ENCODE results near the gene OR13J1. TPM values are rescaled to one million over a fixed set of nuclear protein-coding genes. Genes with fewer than 3 reads are reported as not detected.
"Not testable (repeated sequence)": the region's sequence is repeated elsewhere in the genome, so short reads cannot be mapped to it uniquely, and the experiment has no call there.

The OR13J1 gene, protein sequence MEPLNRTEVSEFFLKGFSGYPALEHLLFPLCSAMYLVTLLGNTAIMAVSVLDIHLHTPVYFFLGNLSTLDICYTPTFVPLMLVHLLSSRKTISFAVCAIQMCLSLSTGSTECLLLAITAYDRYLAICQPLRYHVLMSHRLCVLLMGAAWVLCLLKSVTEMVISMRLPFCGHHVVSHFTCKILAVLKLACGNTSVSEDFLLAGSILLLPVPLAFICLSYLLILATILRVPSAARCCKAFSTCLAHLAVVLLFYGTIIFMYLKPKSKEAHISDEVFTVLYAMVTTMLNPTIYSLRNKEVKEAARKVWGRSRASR
- not detected in 2 replicates for total RNA-seq (2014; rRNA removed; shearing (Covaris generic))

DNA sequence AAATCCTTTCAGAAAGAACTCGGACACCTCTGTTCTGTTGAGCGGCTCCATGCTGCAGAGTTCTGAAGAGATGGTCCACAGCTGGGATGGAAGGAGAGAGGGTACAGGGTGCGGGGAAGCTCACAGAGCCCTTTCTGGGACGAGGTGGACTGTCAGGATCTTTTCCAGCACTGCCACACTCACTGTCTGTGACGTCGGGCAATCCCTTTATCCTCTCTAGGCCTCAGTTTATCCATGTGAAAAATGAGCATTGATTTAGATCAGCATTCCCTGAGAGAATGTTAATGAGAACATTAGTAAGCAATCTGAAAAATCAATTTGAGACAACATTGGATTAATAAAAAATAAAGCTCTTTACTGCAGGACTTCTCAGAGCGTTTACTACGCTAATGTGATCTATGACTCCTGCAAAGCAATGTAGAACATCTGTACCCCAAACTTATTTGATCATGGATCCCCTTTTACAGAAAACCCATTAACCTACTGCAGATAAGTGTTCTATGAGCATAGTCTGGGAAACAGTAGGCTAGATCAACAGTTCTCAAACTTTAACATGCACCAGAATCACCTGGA is at the start of gene OR13J1:
OR13J1 (minus strand) TSS at position 51 of the 573 bp plus-strand sequence; CDS start at position 51, 0 bp downstream.
- in situ Hi-C loops (cut with HindIII; ENCODE audit: low sequenced_read_pairs): no loop called here

DNA sequence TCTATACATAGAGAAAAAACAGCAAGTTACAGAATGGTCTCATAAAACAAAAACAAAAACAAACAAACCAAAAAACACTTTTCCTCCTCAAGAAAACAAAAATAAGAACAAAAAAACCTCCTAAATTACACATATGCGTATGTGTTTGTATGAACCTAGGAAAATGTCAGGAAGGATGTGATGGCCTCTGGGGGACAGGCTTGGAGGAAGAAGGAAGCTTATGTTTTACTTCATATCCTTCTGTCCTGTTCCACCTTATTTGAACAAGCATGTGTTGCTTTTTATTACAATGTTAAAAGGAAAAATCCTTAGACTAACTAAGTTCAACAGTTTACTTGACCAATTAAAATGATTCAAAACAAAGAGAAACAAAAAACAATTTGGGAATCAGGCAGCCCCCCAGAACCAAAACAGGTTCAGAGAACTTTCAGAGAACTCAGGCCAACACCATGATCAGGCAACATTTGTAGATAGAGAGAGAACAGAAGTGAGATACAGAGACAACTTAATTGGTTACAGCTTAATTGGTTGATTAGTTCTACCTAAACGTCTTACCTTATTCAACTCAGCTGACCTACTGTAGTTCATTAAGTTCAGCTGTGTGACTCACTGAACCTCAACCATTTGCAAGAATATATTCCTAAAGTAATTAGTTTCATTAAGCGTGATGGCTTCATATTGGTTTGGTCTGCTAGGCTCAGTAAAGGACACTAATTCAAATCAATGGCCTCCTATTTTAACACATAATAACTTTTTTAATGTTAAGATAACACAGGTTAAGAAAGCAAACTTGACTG is 49.2 kb upstream of the OR13J1 start:
- in situ Hi-C loops (cut with HindIII; ENCODE audit: low sequenced_read_pairs): no loop called here

More for the DNA sequence above, at the start of gene OR13J1:
- no peak for DNase-seq (ENCODE audit: low spot score)

DNA sequence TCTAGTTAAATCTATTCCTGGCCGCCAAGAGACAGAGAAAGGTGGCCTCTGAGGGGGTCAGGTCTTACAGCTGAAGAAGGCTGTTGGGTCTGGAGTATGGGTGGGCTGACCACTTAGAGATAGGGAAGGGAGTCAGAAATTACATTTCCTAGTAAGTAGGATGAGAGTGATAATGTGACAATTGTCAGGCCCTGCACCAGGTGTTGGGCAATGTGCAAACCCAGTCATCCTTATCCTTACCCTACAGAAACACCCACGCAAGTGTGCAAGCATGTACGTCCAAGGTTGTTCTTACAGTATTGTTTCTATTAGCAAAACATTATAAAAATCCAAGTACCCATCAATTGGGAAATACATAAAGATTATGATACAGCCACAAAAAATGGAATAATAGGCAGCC is 48.6 kb upstream of the OR13J1 start:
- no peak for DNase-seq (ENCODE audit: low spot score)
- in situ Hi-C loops (cut with HindIII; ENCODE audit: low sequenced_read_pairs): no loop called here

More for the DNA sequence above, 49.2 kb upstream of the OR13J1 start:
- DNase-seq (ENCODE audit: low spot score): no peak

DNA sequence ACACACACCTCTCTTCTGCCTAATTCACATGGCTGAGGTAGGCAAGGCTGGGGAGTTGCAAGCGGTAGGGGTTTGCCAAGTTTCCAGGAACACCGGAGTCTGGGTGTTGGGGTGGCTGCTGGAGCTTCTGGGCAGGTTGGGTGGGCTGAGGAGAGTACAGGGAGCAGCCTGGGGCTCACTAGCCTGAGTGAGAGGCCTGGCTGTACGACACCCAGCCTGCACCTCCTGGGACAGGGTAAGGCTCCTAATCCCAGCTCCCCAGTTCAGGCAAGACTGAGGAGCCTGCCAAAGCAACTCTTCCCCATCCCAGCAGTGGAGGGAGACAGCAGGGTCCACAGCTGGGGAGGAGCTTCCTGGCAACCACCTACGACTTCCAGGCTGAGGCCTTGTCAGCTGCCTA is 47.1 kb upstream of the OR13J1 start:
- no peak for DNase-seq (ENCODE audit: low spot score)
- in situ Hi-C loops (cut with HindIII; ENCODE audit: low sequenced_read_pairs): no loop called here

DNA sequence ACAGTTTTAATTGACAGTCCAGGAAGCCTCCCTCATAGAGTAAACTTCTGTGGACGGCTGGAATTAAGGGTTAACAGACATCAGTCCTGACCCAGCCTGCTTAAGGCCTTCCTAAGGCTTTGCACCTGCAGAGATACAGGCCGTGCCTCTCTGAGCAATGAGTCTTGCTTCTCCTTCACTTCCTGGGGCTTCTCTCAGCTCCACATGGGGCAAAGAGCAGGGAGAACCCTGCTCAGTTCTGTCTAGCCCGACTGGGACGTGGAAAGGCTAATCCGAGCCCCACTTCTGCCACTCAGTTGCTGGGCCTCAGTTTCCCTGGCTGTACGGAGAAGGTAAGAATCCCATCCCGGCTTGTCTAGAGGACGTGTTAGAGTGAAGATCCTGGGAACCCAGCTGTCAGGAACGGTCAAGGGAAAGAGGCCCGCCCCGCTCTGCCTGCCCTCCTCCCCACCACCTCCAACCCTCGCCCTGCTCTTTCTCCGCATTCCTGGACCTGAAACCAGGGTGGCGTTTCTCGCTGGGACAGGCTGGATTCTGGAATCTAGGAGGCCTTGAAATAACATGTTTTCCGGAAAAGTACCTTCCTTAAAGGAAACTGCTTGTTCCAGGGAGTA is 45.6 kb upstream of the OR13J1 start:
- no peak for DNase-seq (ENCODE audit: low spot score)
- in situ Hi-C loops (cut with HindIII; ENCODE audit: low sequenced_read_pairs): no loop called here

DNA sequence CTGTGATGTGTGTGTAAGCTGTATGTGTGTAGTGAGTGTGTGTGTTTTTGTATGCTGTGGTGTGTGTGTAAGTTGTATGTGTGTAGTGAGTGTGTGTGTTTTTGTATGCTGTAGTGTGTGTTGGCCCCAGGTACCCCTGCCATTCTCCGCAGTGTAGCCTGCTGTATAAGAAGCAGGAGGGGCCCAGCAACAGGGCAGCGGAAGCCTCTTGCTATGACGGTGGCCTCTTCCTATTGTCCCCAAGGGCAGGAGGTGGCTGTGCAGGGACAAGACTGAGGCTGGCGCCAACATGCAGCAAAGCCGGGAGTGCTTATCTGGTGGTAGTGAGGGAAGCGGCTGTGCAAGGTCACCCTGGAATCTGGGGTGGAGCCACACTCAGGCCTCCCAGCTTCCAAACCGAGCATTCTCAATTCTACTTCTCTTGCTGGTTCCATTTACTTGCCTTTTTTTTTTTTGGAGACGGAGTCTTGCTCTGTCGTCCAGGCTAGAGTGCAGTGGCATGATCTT is 44.2 kb upstream of the OR13J1 start:
- DNase-seq (ENCODE audit: low spot score): peak; percentile 30
- in situ Hi-C loops (cut with HindIII; ENCODE audit: low sequenced_read_pairs): no loop called here

DNA sequence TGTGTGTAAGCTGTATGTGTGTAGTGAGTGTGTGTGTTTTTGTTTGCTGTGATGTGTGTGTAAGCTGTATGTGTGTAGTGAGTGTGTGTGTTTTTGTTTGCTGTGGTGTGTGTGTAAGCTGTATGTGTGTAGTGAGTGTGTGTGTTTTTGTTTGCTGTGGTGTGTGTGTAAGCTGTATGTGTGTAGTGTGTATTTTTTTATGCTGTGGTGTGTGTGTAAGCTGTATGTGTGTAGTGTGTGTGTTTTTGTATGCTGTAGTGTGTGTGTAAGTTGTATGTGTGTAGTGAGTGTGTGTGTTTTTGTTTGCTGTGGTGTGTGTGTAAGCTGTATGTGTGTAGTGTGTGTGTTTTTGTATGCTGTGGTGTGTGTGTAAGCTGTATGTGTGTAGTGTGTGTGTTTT is 43.2 kb upstream of the OR13J1 start:
- in situ Hi-C loops (cut with HindIII; ENCODE audit: low sequenced_read_pairs); DNase-seq (ENCODE audit: low spot score): not testable (repeated sequence)

DNA sequence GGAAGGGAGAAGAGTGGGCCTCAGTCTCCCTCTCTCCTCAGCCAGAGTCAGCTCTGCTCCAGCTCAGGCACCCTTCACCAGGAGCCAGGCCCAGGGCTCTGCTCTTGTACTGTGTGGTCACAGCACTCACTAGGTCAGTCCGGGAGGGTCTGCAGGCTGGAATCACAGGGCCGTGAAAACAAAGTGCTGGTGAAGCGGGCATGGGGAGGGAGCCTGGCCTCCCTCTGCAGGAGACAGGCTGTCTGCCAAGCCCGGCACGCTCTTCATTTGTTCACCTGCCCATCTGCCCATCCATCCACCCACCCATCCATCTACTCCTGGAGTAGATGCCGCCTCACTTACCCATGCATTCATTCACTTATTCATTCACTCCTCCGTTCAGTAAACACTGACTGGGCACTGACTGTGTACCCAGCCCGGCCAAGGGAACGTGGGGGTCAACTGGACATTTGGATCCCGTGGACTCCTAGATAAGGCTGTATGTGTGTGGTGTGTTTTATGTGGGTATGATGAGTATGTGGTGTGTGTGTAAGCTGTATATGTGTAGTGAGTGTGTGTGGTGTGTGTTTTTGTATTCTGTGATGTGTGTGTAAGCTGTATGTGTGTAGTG is 42.7 kb upstream of the OR13J1 start:
- in situ Hi-C loops (cut with HindIII; ENCODE audit: low sequenced_read_pairs): no loop called here
- DNase-seq (ENCODE audit: low spot score): peak; percentile 40

DNA sequence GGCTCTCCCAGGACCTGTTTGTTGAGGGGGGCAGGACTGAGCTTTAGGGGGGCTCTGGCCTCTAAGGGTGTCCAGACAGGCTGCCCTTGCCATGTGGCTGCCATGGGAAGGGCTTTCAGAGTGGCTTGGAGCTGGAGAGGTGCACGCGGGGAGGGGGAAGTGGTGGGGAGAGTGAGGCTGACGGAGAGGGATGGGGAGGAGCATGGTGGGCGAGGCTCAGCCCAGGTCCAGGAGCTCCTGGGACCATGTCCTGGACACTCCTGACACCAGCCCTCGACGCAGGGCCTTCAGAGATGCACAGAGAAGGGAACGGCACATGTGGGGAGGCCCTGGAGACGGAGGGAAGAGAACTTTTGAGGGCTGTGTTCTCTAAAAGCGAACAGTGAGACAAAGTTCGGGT is 41.5 kb upstream of the OR13J1 start:
- in situ Hi-C loops (cut with HindIII; ENCODE audit: low sequenced_read_pairs): no loop called here
- DNase-seq (ENCODE audit: low spot score): no peak

DNA sequence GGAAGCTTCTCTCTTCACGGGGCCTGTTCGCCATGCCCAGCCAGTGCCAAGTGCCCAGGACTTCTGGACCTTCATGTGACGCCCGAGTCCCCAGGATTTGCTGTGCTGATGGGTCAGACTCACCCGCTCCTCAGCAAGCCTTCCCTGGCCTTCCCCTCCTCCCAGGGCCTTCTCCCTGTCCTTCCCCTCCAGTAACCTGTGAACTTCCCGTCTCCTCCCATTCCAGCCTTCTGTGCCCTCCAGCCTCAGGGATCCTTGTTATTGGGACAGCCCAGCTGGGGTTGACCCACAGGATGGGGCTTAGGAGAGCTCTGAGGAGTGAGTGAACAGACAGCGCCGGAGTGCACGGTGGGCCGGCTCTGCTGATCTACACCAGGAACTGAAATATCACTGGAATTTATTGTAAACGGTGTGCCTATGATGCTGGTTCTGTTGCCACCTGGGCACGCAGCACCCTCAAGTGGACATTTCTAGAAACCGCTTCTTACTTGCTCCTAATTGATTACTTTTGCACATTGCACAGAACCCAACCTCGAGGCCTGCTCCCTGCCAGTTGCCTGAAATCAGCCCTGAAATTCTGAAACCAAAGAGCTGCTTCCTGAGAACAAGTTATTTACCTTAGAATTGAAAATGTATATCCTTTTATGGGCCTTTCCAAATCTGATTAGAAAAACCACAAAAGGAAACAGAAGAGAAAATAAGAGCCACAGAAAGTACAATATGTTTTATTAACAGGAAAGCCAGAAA is 40.6 kb upstream of the OR13J1 start:
- in situ Hi-C loops (cut with HindIII; ENCODE audit: low sequenced_read_pairs): no loop called here

DNA sequence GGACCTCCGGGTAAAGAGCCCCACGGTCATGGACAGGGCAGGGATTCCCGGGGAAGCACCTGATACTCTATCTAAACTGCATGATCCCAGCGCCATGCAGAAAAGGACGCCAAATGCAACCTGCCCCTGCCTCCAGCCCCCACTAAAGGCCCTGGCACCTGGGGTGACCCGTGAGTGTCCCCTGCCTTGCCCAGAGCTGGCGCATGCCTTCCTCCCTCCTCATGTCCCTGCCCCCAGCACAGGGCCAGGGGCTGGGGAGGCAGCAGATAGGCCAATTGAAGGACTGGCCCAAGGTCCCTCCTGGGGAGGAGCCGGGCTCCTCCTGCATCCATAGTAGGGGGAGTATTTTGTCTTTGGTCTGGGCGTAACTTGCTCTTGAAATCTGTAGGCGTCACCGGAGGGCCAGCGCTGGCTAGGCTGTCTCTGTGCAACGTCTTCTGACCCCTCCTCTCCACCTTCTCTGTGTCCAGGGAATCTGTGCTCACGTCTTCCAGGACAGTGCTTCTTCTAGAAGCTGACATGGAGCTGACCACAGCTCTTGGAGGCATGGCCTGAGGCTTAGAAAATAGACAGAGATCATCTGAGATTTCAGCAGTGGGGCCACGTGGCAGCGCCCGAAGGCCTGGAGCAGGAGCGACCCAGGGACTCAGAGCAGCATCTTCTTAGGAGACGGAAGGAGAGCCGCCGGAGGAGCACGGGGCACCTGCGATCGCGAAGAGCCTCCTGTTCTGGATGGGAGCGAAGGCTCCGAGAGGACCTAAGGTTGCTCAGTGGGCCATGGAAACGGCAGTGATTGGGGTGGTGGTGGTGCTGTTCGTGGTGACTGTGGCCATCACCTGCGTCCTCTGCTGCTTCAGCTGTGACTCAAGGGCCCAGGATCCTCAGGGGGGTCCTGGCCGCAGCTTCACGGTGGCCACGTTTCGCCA is 39.7 kb upstream of the OR13J1 start:
- DNase-seq (ENCODE audit: low spot score): no peak
- in situ Hi-C loops (cut with HindIII; ENCODE audit: low sequenced_read_pairs): no loop called here

More for the DNA sequence above, 40.6 kb upstream of the OR13J1 start:
- peak; percentile 34 for DNase-seq (ENCODE audit: low spot score)

DNA sequence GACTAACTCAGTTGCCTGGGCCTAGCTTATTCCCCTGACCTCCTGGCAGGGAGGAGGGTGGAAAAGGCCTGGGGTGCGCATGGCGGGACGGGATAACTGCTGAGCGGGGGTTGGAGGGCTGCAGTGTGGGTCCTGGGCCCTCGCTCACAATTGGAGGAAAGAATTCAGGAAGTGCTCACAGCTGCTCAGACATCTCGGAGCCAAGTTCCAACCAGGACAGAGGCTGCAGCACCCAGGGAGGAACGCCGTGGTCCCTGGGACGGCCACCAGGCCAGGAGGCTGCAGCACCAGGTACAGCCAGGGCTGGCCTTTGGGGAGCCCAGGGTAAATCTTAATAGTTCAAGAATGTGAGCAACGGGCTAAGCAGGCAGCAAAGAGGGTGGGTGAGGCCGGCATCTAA is 39.1 kb upstream of the OR13J1 start, which contains the start of gene SPAAR:
SPAAR (plus strand) TSS at position 217 of the 400 bp plus-strand sequence. CDS start 974 bp downstream, outside the sequence.
- in situ Hi-C loops (cut with HindIII; ENCODE audit: low sequenced_read_pairs): no loop called here

DNA sequence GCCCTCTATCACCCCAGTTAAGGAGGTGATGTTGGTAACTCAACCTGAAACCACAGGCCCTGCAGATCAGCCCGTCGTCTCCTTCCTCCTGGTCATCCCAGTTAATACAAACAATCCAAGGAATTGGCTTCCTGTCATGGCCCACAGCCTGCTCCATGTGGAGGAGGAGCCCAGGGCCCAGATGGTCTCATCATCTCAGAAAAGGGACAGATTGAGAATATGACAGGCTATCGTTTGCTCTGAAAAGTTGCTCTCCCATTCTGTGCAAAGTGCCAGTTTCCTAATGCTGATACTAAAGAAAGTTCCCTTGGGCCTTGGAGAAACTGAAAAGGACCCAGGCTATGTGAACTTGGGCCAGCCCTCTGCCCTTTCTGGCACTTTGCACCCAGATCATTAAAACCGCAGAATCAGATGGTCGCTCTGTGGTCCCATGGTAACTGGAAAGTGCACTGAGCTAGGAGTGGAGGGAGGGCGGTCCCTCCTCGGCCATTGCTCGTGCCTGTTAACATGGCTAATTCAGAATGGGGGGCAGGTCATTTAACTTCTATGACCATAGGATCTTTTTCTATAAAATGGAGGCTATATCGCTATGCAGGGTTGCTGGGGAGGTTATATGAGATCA is 38.4 kb upstream of the OR13J1 start:
- peak; percentile 95 for DNase-seq (ENCODE audit: low spot score)
- in situ Hi-C loops (cut with HindIII; ENCODE audit: low sequenced_read_pairs): no loop called here

More for the DNA sequence above, 39.1 kb upstream of the OR13J1 start, which contains the start of gene SPAAR:
- DNase-seq (ENCODE audit: low spot score): no peak

DNA sequence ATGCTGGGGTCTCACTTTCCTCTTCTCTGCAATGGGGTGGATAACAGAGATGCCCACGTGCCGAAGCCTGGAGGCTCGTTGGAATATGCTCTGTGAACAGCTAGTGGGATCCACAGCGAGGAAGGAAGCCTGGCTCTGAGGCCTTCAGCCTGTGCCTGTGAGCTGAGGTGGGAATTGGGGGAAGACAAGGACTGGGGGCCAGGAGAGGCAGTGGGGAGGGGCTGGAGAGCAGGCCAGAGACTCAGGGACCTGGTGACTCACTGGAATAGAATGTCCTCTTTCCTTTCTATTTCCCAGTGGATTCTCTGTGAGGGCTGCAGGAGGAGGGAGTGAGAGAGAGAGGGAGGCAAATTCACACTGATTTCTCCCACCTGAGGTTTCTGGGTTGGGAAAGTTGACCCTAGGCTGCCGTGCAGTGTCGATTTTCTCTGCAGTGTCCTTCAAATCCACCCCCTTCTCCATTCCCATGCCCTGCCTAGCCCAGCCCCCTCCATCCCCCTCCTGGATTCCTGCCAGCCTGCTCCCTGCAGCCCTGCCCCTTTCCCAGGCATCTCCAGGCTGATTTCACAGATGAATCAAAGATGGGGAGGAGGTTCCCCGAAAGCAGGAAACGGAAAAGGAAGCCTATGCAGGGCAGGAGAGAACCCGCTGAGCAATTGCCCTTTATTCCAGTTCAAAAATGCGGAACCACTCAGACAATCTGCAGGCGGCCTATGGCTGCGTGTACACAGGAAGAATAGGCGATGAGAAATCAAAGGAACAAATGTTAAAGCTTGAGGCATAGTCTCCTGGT is 37.7 kb upstream of the OR13J1 start:
- peak; percentile 62 for DNase-seq (ENCODE audit: low spot score)

DNA sequence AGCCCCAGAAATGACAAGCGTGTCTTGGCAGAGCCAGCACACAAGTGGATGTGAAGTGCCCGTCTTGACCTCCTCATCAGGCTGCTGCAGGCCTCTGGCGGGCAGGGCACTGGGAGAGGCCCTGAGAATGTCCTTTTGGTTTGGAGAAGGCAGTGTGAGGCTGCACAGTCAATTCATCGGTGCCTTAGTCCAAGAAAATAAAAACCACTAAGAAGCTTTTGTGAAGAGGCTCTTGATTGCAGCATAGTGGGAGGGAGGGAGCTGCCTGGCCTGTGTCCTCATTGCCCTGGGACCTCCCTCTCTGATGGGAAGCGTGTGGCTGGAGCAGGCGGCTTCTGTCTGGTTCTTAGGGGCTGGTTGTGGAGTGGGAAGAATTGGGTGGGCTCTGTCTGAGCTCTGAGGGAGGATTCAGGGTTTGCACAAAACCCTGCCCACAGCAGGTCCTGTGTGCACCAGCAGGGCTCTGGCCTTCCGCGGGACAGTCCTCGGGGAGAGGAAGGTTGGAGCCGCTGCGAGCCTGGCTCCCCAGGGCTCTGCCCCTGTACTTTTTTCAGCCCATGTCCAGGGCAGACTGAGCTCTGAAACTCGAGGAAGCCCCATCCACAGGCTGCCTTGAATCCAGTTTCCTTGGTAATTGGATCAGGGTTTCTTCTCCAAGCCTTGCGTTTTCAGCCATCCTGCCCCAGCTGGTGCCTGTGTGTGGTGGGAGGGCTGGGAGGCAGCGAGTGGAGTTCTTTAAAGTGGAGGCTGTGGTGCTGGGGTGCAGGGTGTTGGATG is 36.9 kb upstream of the OR13J1 start:
- in situ Hi-C loops (cut with HindIII; ENCODE audit: low sequenced_read_pairs): no loop called here
- DNase-seq (ENCODE audit: low spot score): no peak

More for the DNA sequence above, 37.7 kb upstream of the OR13J1 start:
- in situ Hi-C loops (cut with HindIII; ENCODE audit: low sequenced_read_pairs): no loop called here

Data from G401 (cell line).